Measurements from ENCODE around the gene ICOS. TPM values are rescaled to one million over a fixed set of nuclear protein-coding genes. Genes with fewer than 3 reads are reported as not detected.

Gene ICOS, protein sequence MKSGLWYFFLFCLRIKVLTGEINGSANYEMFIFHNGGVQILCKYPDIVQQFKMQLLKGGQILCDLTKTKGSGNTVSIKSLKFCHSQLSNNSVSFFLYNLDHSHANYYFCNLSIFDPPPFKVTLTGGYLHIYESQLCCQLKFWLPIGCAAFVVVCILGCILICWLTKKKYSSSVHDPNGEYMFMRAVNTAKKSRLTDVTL
- polyA plus RNA-seq (ENCODE audit: insufficient read length in 4 of 4) = under 1 TPM in 1 of 4 donors, not detected in 3; 0.22 TPM

DNA sequence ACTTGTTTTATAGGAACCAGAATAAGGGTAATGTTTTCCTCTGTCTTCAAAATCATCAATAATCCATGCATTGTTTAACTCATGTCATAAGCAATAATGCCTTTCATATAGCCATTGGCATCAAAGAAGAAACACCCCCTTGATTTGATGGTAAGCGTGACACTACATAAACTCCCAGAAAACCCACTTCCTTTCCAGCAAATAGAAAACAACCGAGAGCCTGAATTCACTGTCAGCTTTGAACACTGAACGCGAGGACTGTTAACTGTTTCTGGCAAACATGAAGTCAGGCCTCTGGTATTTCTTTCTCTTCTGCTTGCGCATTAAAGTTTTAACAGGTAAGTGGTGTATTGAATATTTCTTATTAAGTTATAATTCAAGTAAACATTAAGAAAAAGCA is at the start of gene ICOS:
Gene ICOS, plus strand, starts transcription at position 229 of the 400 bp plus-strand sequence. Its CDS starts 52 bp downstream, at position 281.
- DNase-seq (ENCODE audit: low read depth in 4 of 4, low spot score in 3 of 4) = no peak

DNA sequence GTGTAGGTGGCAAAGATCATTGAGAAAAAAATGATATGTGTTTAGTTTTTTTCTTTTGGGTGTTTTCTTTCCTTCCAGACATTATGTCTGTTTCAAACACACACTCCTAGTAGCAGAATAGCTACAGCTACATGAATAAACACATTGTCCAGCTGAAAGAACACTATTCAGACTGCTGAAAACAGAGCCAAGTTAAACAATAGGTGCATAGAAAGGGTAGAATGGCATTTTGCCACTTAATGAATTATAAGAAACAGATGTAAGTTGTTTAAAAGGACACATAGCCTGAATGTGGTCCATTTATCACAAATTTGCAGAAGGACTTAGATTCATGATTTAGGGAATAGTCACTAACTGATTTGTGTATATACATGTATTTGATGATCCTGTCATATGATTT is 48.9 kb upstream of the ICOS start:
- no peak for DNase-seq (ENCODE audit: low read depth in 4 of 4, low spot score in 3 of 4)

DNA sequence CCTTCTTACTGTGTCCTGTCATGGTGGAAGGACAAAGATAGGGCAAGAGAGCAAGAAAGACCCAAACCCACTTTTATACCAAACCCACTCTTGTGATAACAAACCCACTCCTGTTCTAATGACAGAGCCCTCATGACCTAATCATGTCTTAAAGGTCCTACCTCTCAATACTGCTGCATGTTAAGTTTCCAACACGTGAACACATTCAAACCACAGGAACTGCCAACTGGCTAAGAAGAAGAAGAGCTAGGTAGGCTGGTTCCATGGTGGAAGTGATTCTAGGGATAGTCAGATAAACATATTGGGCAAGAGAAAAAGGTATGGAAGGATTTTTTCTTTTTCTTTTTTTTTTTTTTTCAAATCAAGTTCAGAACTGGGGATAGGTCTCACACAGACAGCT is 47.0 kb upstream of the ICOS start:
- DNase-seq (ENCODE audit: low read depth in 4 of 4, low spot score in 3 of 4) = no peak

DNA sequence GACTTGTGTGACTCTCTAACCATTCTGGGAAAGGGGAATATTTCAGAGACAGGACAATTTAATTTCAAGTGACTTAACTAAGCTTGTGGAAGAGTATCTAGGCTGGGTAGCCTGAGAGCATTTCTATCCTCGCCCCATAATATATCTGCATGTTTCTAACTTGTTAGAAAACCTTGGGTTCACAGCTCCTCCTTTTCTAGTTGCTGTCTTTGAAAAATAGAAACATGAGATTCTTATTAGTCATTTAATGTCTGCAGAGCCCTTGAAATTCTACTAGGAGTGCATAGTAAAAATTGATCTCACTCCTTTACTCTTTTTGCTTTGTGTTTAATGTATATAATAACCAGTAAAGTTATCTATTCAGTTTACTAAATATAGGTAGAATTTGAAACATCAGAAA is 46.6 kb upstream of the ICOS start:
- no peak for DNase-seq (ENCODE audit: low read depth in 4 of 4, low spot score in 3 of 4)

DNA sequence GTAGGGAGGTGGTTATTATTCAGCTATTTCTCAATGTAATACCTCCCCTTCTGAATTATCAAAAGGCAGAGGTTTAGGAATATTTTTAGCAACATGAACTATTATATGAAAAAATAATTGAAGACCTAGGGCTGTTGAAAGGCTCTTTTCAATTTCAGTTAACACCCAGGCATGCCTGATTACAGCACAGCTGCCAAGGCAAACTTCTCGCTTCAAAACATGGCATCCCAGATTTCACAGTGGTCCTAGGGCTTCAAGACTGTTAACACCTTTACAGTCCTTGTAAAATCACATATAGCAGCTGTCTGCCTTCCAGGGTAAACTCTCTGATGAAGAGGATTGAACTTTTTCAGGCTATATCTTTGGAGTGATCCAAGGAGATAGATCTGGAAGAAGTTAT is 45.8 kb upstream of the ICOS start:
- DNase-seq (ENCODE audit: low read depth in 4 of 4, low spot score in 3 of 4) = no peak

DNA sequence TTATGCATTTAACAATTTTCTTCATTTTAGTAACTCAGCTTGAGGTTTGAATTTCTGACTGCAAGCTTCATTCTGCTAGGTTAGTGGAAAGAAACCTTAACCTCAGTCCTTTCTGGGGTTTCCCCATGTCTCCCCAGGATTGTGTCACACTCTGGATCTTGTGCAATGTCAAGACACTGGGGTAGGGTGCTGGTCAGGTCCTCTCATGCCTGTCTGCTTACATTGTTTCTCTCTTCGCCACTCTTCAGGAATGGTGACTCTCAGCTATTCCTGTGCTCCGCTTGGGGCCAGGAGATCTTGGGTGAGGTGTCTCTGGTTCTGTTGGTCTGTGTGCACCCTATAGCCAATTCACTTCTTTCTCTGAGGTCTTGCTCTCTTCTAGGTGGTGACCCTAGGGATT is 45.1 kb upstream of the ICOS start:
- DNase-seq (ENCODE audit: low read depth in 4 of 4, low spot score in 3 of 4) = no peak

DNA sequence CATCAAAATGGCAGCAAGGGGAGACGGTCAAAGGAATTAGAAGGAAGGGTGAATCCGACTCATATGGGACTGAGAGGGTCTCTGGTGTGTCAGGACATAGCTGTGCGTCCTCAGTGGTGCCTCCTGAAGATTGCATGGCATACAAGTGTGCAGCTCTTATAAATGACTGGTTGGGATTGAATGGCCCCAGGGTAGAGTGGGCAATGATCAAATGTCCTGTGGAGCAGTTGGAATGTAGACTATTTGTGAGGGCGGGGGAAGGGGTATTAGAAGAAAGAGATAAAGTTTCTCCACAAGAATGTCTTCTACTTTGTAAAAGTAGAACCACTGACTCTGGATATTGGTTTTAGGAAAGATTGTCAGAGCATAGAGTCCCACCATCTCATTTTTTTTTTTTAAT is 44.4 kb upstream of the ICOS start:
- DNase-seq (ENCODE audit: low read depth in 4 of 4, low spot score in 3 of 4) = no peak

DNA sequence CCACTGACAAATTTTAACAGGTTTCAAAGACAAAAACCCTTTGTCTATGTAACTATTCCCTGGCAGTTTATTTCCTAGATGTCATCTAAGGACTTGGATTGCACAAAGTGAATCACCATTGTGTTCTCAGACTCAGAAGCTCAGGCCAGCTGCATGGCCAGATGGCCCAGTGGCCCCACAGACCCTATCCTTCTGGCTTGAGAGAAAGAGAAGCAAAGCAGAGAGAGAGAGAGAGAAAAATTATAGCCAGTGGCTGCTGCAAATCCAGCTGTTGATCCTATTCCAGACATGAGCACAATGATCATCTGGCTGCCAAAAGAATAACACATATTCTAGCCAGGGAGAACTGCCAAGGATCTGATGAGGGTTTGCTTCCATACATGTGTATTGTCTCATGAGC is 43.2 kb upstream of the ICOS start:
- peak in 1 of 4 donors; percentile 19 for DNase-seq (ENCODE audit: low read depth in 4 of 4, low spot score in 3 of 4)

DNA sequence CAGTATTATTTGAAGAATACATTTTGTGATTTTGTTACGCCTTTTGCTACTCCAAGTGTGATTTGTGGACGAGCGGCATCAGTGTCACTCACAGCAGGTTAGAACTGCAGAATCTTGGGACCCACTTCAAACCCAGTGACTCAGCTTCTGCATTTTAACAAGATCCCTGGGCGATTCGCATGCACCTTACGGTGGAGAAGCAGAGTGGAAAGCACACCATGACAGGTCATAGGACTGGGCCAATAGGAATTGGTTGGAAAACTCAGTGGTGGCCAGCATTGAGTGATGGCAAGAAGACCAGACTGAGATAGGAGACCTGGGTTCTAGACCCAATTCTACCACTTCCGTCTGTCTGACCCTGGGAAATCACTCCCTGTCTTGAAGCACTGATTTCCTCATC is 42.7 kb upstream of the ICOS start:
- no peak for DNase-seq (ENCODE audit: low read depth in 4 of 4, low spot score in 3 of 4)

DNA sequence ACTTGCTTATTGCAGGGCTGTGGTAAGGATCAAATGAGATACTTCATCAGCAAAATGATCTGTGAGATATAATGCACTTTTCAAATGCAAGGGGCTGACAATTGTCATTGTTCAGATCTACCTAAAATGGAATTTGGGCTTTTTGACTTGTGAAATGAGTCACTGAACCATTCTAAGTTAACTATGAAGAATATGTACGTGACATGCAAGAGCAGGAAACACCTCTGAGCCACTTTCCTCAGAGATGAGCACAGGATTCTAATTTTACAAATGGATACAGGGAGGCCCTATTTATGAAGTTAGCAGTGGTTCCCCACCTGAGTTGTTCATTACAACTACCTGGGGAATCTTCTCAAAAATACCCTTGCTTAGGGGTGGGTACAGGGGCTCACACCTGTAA is 42.3 kb upstream of the ICOS start:
- no peak for DNase-seq (ENCODE audit: low read depth in 4 of 4, low spot score in 3 of 4)

DNA sequence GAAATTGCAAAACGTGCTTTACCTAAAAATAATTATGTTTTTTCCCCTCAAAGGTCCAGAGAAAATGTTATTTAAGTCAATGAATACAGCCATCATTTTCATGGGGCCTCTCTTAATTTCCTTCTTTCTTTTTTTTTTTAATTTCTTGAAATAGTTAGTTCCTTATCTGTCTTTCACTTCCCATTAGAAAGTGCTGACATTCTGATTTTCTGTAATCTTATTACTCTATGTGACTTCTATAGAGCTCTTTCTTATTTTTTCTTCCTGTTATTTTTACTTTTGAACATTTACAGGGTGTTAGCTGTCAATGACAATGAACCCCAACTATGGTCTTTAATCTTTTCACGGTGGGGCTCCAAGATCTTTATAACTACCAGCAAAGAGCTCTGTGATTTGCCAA is 39.0 kb upstream of the ICOS start:
- DNase-seq (ENCODE audit: low read depth in 4 of 4, low spot score in 3 of 4) = no peak

DNA sequence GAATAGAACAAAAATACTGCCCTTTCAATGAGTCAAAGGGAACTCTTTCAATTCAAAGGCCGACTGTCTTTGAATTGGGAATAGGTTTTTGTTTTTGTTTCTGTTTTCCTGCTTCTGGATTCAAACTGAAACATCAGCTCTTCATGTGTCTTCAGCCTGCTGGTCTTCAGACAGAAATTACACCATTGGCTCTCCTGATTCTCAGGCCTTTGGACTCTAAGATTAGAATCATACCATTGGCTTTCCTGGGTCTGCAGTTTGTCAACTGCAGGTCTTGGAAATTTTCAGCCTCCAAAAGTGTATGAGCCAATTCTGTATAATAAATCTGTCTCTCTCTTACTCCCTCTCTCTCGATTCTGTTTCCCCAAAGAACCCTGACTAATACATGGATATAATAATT is 37.9 kb upstream of the ICOS start:
- no peak for DNase-seq (ENCODE audit: low read depth in 4 of 4, low spot score in 3 of 4)

DNA sequence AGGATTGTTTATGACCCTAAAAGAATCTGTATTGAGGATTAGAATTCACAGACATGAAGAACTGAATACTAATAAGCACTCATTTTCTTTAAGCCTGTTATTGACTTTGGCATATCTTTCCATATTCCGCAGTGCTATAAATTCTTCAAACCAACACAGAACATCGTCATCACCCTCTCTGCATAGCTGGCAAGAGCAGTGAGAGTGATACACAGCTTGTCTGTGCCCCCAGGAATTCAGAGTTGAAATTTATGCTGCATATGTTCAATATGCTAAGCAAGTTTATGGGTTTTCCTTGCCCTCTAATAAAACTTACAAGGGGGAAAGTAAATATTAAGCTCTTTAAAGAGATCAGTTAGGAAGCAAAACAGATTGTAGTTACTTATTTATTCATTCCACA is 36.3 kb upstream of the ICOS start:
- DNase-seq (ENCODE audit: low read depth in 4 of 4, low spot score in 3 of 4) = peak in 1 of 4 donors; percentile 17

DNA sequence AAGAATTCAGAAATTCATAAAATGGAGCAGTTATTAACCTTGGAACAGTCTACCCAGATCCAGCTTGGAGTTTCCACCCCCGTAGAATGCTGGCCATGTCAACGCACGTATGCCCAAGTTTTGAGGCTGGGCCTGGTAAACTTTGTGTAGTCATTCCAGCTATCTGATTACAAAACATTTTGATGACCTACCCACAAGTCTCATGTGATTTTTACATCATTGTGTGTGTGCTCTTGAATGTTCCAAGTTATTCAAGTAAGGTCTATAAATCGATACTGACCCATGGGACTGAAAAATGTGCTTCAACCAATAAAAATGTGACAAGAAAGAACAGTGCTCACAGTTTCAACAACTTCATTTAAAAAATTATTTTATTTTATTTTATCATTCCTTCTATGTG is 32.5 kb upstream of the ICOS start:
- no peak for DNase-seq (ENCODE audit: low read depth in 4 of 4, low spot score in 3 of 4)

DNA sequence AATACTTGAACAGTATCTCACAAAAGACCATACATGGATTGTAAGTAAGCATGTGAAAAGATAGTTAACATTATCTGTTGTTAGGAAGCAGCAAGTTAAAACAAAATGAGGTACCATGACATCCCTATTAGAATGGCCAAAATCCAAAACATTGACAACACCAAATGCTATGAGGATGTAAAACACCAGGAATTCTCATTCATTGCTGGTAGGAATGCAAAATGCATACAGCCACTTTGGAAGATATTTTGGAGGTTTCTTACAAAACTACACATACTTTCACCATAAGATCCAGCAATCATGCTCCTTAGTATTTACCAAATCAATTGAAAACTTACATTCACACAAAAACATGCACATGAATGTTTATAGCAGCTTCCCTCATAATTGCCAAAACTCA is 30.9 kb upstream of the ICOS start:
- no peak for DNase-seq (ENCODE audit: low read depth in 4 of 4, low spot score in 3 of 4)

DNA sequence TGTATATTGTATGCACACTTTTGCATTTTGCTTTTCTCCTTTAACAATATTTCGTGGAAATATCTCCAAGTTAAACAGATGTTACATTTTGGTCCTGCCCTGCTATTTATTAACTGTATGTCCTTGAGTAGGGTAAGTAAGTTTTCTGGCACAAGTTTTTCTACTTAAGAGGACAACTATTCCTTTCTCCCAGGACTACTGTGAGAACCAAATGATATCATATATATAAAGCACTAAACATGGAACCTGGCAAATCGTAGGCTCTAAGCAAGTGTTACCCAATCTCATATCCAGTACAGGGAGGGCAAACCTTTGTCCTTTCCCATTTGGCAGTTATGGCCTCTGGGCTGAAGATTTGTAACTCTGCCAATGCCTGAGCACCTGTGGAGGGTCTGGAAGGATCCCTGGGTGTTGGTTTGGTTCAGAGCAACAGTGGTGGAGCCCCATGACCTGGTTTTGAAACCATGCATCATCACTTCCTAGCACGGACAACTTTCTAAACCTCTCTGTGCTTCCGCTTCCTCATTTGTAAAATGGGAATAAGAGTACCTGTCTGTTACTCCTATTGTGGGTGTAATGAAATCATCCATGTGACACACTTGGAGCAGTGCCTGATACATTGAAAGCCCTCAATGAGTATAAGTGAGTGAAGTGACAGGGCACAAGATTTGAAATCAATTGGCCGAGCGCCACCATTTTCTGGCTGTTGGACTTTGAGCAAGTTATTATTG is 28.3 kb upstream of the ICOS start:
- no peak for DNase-seq (ENCODE audit: low read depth in 4 of 4, low spot score in 3 of 4)

DNA sequence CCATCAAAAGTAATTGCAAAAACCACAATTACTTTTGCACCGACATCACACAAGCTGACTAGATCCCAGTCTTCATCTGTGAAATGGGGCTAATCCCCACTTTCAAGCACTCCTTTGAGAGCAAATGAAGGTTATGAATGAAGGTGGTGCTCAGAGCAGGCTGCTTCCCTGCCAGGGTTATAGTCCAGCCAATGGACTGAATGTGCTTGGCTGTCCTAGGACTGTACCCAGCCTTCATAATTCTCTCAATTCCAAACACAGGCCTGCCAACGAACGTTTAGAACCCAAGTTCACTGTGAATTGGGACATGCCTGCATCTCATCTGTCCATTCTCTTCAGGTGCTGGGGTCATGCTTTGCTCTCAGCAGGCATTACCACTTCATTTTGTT is 27.8 kb upstream of the ICOS start:
- no peak for DNase-seq (ENCODE audit: low read depth in 4 of 4, low spot score in 3 of 4)

DNA sequence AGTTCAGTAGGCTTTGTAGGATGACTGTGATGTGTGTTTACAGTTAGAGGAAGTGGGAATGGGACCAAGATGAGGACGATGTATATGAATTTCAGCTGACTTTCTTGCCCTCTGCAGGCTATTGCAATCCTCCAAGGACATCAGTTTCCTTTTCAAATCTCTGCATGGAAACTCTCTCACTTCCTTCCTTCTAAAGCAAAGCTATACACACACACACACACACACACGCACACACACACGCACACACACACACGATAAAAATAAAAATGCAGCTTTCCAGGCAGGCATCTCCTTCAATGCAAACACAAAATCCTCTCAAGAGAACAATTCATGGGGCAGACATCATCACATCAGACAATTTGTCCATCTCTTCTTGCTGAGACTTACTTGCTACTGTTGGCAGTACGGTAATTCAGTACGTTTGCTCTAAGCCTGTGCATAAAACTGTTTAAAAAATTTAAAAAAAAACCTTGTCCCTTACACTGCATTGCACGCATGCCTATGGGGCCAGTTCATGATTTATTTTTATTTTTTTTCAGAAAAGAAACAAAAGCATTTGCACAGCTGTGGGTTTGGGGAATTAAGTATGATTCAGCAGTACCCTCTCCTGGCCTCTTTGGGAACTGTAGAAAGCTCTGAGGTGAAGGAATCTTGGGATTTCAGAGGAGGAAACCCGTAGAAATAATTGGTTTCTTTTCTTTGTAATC is 27.1 kb upstream of the ICOS start:
- peak in 2 of 4 donors; percentile 42 to 48 for DNase-seq (ENCODE audit: low read depth in 4 of 4, low spot score in 3 of 4)

DNA sequence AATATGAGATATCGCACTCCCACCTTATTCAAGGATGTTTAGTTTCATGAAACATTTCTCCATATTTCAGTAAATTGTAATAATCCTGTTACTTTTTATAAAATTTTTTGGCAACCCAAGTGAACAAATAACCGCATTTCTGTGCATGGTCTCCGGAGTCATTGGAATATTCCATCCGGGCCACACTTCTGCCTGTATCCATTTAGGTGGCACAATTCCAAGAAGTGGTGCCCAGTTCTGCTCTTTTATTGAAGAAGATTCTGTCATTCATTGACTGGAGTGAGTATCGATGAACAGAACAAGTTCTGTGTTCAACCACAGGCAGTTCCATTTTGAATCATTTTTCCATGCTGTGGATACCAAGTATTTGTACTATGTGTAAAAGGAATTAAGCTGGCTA is 26.6 kb upstream of the ICOS start:
- no peak for DNase-seq (ENCODE audit: low read depth in 4 of 4, low spot score in 3 of 4)

DNA sequence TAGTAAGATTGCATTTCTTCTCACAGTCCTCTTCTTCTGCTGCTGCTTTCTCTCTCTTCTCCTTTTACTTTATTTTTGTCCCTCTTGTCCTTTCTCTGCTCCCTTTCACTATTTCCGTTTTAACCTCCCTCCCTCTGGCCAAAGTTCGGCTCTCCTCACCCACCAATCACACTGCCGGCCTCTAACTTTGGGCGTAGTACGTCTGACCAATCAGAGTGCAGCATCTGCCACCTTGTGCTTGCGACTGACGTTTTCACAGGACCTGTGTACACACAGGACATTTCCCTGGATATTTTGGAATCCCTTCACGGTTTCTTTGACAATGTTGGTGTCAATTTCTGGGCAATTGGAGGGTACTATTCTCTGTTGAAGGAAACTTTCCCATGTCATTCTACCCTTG is 22.6 kb upstream of the ICOS start:
- no peak for DNase-seq (ENCODE audit: low read depth in 4 of 4, low spot score in 3 of 4)

DNA sequence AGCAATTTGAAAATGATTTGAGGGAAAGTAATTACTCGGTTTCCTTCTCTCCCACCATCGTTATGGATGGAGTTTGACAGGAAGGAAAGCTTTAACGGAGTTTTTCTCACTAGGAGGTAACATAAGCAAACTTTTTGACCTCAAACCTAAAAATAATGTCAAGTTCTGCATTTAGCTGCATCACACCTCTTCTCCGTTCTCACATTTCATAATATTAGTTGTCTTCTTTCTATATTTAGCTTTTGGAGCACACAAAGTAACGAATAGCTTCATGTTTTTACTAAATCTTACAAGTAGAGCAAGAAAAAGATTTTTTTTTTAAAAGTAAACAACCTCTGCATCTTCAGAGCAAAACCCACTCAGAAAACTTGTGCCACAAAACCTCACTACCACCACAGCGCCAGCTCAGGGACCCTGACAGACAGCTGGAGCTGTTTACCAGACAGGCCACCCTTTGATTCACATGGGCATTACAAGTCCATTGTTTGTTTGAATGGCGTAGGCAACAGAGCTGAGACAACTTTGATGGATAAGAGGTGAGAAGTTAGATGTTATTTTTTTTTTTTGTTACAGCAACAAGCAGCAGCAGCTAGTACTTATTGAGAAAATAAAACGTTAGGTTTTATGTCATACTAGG is 21.9 kb upstream of the ICOS start:
- no peak for DNase-seq (ENCODE audit: low read depth in 4 of 4, low spot score in 3 of 4)

DNA sequence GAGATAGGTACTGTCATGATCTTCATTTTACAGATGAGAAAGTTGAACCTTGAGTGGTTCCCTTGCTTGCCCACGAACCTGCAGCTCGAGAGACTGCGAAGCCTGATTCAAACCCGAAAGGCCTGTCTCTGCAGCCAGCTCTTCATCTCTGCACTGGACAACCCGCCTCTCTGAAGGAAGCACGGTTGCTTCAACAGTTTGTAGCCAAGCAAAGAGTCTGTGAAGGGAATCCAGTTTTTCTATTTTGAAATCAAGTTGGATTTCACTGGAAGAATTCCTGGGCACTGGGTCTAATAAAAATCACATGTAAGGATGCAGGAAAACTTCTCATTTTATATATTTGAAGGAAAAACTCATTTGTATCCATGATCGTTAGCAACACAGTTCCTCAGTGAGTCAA is 21.3 kb upstream of the ICOS start:
- DNase-seq (ENCODE audit: low read depth in 4 of 4, low spot score in 3 of 4) = no peak

All from left renal pelvis (tissue), 4 donors.